ENCODE results near the gene MACROH2A1. TPM values are rescaled to one million over a fixed set of nuclear protein-coding genes. Genes with fewer than 3 reads are reported as not detected.

Gene MACROH2A1
- total and polyA plus RNA-seq, 2 experiments from 2014 or later, result 64.9 to 81.6 TPM

DNA sequence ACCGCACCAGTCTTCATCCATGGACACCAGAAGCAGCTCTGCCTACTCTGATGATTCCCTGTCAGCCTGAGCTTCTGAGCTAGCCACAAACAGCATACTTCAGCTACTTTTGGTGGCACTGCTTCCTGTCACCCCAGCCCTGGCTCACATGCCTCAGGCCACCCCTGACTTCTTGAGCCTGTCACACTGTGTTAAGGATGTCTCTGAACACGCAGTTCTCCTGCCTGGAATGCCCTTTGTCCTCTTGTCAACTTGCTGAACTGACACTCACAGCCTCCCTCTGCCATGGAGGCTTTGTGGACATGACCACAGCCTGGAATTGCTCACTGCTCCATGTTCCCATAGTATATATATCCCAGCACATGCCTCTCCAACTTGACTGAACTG, 7.2 kb downstream of the MACROH2A1 start (continued):
- TF ChIP-seq, protein P1, sequence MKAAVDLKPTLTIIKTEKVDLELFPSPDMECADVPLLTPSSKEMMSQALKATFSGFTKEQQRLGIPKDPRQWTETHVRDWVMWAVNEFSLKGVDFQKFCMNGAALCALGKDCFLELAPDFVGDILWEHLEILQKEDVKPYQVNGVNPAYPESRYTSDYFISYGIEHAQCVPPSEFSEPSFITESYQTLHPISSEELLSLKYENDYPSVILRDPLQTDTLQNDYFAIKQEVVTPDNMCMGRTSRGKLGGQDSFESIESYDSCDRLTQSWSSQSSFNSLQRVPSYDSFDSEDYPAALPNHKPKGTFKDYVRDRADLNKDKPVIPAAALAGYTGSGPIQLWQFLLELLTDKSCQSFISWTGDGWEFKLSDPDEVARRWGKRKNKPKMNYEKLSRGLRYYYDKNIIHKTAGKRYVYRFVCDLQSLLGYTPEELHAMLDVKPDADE (IDR thresholded peaks at IDR 0.05), result no peak
- TF ChIP-seq POLR2AphosphoS5 (IDR thresholded peaks at IDR 0.05; ENCODE audit: low read depth) (no peak), JUNB (IDR thresholded peaks at IDR 0.05; ENCODE audit: unreplicated experiment) (no peak), ZNF114 (CRISPR knock-in tag; IDR thresholded peaks at IDR 0.05) (no peak), CREB1 (CRISPR knock-in tag; IDR thresholded peaks at IDR 0.05; ENCODE audit: low read depth) (no peak), ZNF331 (CRISPR knock-in tag; IDR thresholded peaks at IDR 0.05; ENCODE audit: low read depth) (no peak), EZH2phosphoT487 (IDR thresholded peaks at IDR 0.05; ENCODE audit: unreplicated experiment) (no peak)
- TF ChIP-seq, protein P2, sequence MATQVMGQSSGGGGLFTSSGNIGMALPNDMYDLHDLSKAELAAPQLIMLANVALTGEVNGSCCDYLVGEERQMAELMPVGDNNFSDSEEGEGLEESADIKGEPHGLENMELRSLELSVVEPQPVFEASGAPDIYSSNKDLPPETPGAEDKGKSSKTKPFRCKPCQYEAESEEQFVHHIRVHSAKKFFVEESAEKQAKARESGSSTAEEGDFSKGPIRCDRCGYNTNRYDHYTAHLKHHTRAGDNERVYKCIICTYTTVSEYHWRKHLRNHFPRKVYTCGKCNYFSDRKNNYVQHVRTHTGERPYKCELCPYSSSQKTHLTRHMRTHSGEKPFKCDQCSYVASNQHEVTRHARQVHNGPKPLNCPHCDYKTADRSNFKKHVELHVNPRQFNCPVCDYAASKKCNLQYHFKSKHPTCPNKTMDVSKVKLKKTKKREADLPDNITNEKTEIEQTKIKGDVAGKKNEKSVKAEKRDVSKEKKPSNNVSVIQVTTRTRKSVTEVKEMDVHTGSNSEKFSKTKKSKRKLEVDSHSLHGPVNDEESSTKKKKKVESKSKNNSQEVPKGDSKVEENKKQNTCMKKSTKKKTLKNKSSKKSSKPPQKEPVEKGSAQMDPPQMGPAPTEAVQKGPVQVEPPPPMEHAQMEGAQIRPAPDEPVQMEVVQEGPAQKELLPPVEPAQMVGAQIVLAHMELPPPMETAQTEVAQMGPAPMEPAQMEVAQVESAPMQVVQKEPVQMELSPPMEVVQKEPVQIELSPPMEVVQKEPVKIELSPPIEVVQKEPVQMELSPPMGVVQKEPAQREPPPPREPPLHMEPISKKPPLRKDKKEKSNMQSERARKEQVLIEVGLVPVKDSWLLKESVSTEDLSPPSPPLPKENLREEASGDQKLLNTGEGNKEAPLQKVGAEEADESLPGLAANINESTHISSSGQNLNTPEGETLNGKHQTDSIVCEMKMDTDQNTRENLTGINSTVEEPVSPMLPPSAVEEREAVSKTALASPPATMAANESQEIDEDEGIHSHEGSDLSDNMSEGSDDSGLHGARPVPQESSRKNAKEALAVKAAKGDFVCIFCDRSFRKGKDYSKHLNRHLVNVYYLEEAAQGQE (IDR thresholded peaks at IDR 0.05; ENCODE audit: unreplicated experiment), result no peak

DNA sequence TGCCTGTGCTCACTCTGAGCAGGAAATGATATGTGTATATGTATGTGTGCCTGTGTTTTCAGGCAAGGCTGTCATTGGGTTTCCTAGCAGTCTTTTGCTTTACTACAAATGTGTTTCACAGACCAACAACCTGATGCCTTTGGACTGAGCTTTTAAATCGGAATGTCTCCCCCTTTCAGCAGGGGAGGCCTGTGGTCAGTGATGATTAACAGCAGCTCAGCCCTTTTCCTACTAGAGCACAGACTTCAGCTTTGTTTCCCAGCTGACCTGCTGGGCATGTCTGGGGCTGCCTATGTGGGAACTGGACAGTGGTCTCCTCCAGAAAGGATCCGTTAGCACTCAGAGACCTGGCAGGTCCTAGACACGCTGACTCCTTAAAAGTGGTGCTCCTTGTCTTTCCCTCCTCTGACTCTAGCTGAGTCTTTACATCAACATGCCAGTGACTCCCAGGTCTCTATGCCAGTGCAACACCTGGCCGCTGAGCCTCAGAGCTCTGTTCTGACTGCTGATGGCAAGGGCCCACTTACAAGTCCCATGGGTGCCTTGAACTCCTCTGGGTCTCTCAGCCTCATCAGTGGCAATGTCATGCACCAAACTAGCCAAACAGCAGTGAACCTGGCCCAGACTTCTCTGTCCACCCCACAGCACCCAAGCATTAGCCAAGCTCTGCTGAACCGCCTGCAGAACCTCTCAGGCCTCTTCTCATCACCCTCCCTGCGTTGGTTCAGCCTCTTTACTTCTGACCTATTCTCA, 7.7 kb downstream of the MACROH2A1 start:
- no peak overlapping the region for H3K27ac ChIP-seq (ENCODE audit: low read depth)
- no peak overlapping the region for H3K4me3 ChIP-seq
- Mint-ChIP-seq H3K27ac (0 out of 2 replicates have a peak overlapping the region, but pooled peaks have one; percentile 30), H3K4me3 (no peak overlapping the region), H3K27me3 (ENCODE audit: insufficient read depth, low read depth, poor library complexity) (peaks cover under 1% of the 10 kb centered on the region), H3K4me1 (peaks cover 26% of the 10 kb centered on the region), H3K36me3 (ENCODE audit: low read depth) (peaks cover 37% of the 10 kb centered on the region; the same call in 2 of the 3 replicates), H3K9me3 (no peaks in the 10 kb centered on the region; the same call in 2 of the 3 replicates)
- H3K9me2 ChIP-seq (ENCODE audit: insufficient read depth), result no peaks in the 10 kb centered on the region
- H3K36me3 ChIP-seq (ENCODE audit: insufficient read depth), result no peaks in the 10 kb centered on the region
- no peaks in the 10 kb centered on the region; the same call in 1 of the 2 replicates for H3K4me1 ChIP-seq (ENCODE audit: insufficient read depth)
- H3F3A ChIP-seq (replicated peaks; ENCODE audit: low read depth), result no peaks in the 10 kb centered on the region
- no peak overlapping the region for H2AFZ ChIP-seq
- peaks cover 43% of the 10 kb centered on the region for H3K79me2 ChIP-seq (replicated peaks; ENCODE audit: insufficient read depth)
- no peak overlapping the region for H3K4me2 ChIP-seq
- ATAC-seq (no peak), DNase-seq (ENCODE audit: low spot score) (no peak)
- peaks cover 43% of the 10 kb centered on the region for H4K20me1 ChIP-seq (replicated peaks; ENCODE audit: insufficient read depth)
- H3K27me3 ChIP-seq (ENCODE audit: insufficient read depth), result peaks cover 15% of the 10 kb centered on the region
- TF ChIP-seq ZNF114 (CRISPR knock-in tag; IDR thresholded peaks at IDR 0.05), result no peak
- TF ChIP-seq, protein P3, sequence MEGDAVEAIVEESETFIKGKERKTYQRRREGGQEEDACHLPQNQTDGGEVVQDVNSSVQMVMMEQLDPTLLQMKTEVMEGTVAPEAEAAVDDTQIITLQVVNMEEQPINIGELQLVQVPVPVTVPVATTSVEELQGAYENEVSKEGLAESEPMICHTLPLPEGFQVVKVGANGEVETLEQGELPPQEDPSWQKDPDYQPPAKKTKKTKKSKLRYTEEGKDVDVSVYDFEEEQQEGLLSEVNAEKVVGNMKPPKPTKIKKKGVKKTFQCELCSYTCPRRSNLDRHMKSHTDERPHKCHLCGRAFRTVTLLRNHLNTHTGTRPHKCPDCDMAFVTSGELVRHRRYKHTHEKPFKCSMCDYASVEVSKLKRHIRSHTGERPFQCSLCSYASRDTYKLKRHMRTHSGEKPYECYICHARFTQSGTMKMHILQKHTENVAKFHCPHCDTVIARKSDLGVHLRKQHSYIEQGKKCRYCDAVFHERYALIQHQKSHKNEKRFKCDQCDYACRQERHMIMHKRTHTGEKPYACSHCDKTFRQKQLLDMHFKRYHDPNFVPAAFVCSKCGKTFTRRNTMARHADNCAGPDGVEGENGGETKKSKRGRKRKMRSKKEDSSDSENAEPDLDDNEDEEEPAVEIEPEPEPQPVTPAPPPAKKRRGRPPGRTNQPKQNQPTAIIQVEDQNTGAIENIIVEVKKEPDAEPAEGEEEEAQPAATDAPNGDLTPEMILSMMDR (conservative IDR thresholded peaks at IDR 0.05; ENCODE audit: low read depth in 2 of 2), result no peak
- TF ChIP-seq, protein P2 (IDR thresholded peaks at IDR 0.05; ENCODE audit: unreplicated experiment), result no peak

Data from GM23338 (cell line).